ENCODE results near the gene POLR2I.

POLR2I gene

DNA sequence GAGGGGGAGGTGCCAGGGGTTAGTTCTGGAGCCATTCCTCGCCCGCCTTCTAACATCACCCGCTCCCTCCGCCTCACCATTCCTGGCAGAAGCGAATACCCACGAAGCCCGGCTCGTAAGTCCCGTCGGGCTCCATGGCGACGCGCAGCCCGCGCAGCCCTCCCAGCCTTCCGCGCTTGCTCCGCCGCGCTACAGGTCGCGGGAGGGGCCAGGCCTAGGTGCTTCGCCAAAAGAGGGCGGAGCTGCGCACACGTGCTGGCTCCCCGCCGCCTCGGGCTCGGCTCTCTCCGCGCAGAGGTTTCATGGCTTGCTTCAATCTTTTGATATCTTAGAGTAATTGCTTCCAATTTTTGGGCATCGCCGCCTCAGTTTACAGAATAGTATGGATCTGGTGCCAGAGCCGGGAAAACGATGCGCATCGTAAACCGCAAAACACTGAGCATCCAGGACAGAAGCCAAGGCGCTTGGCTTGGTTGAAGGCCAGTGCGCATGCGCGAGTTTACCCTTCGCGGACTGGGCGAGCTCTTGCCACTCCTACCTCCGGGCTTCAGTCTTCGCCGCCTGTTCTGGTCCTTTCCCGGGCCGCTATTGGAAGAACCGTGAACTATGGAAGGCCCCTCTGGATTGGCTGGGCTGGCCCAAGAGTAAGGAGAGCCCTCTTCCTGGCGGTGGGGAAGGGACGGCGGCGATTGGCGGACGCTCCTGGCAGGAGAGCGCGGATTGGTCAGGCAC is at the start of gene POLR2I:
TSS of gene POLR2I (minus strand) at position 155 of the 732 bp plus-strand sequence. CDS start at position 136, 19 bp downstream.
- peak; percentile 98 for DNase-seq (ENCODE audit: low read depth in 2 of 2)

DNA sequence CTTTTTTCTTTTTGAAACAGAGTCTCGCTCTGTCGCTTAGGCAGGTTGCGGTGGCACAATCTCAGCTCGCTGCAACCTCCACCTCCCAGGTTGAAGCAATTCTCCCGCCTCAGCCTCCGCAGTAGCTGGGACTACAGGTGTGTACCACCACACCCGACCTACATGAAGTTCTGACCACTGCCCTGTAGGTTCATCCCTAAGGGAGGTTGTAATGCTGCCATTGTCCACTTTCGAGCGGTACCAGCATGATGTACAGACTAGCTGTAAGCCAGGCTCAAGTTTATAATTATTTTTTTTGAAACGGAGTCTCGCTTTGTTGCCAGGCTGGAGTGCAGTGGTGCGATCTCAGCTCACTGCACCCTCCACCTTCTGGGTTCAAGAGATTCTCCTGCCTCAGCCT is 49.1 kb upstream of the POLR2I start:
- DNase-seq (ENCODE audit: low read depth in 2 of 2): no peak

GRCh38 chr19:36160821-36161596 is 46.3 kb upstream of the POLR2I start:
- no peak for DNase-seq (ENCODE audit: low read depth in 2 of 2)

DNA sequence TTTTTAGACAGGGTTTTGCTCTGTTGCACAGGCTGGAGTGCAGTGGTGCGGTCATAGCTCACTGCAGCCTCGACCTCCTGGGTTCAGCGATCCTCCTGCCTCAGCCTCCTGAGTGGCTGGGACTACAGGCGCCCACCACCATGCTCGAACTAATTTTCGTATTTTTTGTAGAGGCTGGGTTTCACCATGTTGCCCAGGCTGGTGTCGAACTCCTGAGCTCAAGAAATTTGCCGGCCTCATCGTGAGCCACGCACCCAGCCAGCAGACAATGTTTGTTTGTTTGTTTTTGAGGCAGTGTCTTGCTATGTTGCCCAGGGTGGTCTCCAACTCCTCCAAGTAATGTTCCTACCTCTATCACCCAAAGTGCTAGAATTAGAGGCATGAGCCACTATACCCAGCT is 38.5 kb upstream of the POLR2I start:
- no peak for DNase-seq (ENCODE audit: low read depth in 2 of 2)

DNA sequence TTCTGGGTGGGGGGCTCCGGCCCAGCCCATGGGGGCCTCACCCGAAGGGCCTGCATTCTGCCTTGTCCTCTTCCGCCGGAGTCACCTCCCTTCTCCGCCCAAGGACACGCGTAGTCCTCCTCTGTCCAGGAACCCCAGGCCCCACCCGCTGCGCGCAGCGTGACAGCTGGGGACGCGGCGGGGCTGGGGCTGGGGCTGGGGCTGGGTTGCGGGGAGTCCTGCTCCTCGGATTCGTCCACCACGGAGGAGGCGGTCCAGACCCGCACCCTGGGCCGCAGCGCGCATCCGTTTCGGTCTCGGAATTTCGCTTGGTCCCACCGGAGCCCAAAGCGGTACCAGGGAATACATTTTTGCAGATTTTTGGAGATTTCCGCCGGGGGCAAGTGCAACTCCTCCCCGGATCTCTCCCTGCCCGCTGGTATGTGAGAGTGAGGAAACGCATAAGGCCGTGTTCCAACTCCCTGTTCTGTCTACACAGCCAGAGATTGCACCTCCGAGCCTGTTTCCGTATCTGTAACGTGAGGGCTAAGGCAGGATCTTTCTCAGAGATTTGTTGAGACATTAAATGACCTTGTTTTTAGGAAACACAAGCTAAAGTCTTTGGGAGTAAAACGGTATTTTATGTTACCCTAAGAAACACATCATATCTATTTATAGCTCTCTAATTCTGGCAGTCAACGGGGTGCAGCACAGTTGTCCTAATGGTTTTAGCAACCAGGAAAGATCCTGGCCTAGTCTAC is 37.8 kb upstream of the POLR2I start, which contains the start of gene COX7A1:
TSS of gene COX7A1 (minus strand) at position 96 of the 740 bp plus-strand sequence. CDS start at position 56, 40 bp downstream.
- no peak for DNase-seq (ENCODE audit: low read depth in 2 of 2)

DNA sequence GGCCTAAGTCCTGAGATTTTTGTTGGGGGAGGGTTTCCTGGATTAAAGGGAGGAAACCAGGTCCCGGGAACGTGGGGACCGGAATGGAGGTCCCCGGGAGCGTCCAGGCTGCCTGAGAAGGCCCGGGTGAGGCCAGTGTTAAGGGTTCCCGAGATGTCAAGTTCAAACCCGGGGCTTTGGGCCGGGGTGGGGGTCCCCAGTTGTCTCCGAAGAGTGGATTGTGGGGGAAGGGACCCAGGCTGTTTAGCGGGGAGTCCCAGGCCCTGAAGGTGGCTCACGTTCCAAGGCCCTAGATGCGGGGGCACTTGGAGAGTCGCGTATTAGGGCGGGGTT is 37.3 kb upstream of the POLR2I start:
- no peak for DNase-seq (ENCODE audit: low read depth in 2 of 2)

GRCh38 chr19:36151144-36152018 is 36.7 kb upstream of the POLR2I start:
- DNase-seq (ENCODE audit: low read depth in 2 of 2): no peak

DNA sequence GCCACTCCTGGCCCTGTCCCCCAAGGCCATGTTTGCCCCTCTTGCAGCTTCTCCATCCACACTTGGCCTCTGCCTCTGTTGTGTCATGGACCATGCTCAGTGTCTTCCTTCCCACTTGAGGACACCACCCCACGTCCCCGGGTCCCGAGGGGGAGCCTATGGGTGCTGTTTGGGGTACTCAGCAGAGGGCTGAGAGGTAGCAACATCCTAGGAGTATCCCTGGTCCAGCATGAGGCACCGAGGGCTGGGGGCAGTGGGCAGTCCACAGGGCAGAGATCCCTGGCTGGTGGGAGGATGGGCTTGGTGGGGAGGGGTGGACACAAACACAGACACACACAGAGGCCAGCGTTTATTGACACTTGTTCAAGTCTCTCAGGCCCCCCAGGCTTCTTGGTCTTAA is 35.9 kb upstream of the POLR2I start:
- no peak for DNase-seq (ENCODE audit: low read depth in 2 of 2)

GRCh38 chr19:36149673-36150406 is 35.2 kb upstream of the POLR2I start:
- no peak for DNase-seq (ENCODE audit: low read depth in 2 of 2)

GRCh38 chr19:36144624-36145023 is 29.9 kb upstream of the POLR2I start:
- DNase-seq (ENCODE audit: low read depth in 2 of 2): no peak

DNA sequence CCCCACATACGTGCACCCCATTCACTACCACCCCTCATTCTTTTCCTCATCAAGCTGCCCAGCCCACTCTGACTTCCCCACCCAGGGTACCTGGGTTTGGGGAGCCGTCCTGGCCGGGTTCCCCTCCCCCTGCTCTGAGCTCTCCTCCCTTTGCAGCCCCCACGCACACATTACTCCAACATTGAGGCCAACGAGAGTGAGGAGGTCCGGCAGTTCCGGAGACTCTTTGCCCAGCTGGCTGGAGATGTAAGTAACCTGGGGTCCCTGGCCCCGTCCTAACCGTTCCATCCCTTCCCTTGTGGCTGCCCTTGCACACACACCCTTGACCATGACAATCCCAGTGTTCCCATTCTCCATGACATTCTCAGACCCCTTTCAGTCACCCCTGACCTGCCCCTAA is 27.8 kb upstream of the POLR2I start:
- no peak for DNase-seq (ENCODE audit: low read depth in 2 of 2)

GRCh38 chr19:36142046-36142445 is 27.4 kb upstream of the POLR2I start:
- DNase-seq (ENCODE audit: low read depth in 2 of 2): no peak

- DNase-seq (ENCODE audit: low read depth in 2 of 2): peak; percentile 85
Observed at GRCh38 chr19:36141039-36141927, 26.6 kb upstream of the POLR2I start.

DNA sequence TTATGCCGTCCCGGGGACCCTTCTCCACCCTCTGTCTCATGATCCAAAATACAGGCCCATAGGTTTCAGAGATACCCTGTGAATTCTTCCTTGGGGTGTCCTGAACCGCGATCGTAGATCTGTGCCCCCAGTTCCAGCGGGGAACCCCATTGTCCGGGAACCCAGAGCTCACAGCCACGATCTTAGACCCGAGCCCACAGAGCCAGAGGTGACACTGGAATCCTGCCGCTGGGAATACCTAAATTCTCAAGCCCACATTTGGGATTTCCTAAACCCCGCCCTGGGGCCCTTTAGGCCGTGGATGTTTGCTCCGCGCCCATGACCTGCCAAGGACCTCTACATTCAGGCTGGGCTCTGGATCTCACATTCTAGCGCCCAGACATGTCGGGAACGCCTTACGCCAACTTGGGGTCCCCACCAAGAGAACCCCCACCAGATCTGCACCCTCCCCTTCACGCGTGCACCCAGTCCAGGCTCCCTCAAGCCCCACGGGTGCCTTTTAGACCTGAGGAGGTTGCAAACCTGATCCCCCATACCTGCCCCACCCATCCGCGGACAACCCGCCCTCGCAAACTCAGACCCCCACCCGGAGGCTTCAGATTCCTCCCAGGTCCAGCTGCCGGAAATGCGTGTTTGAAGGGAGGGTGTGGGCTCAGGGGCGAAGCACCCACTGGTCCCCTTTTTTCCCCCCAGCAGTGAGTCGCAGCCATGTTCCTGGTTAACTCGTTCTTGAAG is 25.8 kb upstream of the POLR2I start:
- DNase-seq (ENCODE audit: low read depth in 2 of 2): peak; percentile 22 to 45

DNA sequence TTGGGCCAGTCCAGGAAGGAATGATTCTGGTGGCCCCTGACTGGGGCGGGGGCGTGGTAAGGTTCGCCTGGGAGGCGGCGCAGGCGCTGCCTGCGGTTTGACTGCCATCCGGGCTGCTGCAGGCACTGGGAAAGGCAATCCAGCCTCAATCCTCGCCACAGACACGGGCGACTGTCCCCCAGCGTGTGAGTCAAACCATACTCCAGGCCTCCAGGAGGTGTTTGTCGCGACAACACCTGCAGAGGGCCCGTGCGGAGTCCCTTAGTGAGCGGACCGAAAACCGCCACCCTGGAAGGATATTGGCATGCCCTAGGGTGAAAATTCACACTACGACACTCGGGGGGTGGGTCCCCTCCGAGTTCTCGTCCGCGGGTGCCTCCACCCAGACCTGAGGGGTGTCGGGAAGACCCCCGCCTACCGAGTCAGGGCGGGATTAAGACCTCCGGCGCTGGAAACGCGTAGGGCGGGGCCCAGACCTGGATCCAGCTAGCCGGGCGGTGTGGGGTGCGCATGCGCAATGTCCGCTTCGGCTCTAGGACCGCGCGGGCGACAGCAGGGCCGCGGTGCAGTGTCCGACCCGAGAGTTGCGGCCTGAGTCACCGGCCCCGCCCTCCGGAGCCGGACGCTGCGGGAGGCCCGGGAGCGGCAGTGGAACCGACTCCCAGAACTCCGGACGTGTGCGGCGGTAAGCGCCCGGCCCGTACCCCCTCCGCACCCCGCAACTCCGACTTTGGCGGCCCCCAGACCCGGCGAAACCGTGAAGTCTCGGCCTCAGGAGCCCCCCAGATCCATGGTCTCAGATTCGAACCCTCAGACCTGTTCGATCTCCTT is 25.0 kb upstream of the POLR2I start, which contains the start of gene CAPNS1:
TSS of gene CAPNS1 (plus strand) at position 594 of the 831 bp plus-strand sequence. CDS start 946 bp downstream, outside the sequence.
- peak; percentile 83 to 92 for DNase-seq (ENCODE audit: low read depth in 2 of 2)

- DNase-seq (ENCODE audit: low read depth in 2 of 2): no peak
Observed at GRCh38 chr19:36139120-36139472, 24.4 kb upstream of the POLR2I start.

GRCh38 chr19:36136964-36137686 is 22.4 kb upstream of the POLR2I start:
- DNase-seq (ENCODE audit: low read depth in 2 of 2): no peak

All from stimulated activated CD4-positive, alpha-beta T cell treated with anti-CD3 and anti-CD28 coated beads, Interleukin-12 subunit alpha, Interleukin-12 subunit beta, amount 100 ng/mL, for 24 hours (primary cell).